Endothelial cell (in vitro differentiated cells): ENCODE measurements around the gene UTF1. TPM values are rescaled to one million over a fixed set of nuclear protein-coding genes. Genes with fewer than 3 reads are reported as not detected.

Experiments
- DNase-seq: peaks from one replicate; pipeline ENCODE4 v3.0.0; 2021; ENCODE audit warnings: low spot score
- H3K27ac Mint-ChIP-seq: one replicate; pipeline ENCODE4 v1.8.0; 2021; ENCODE audit warnings: mixed read lengths, inconsistent platforms; ENCODE audit not compliant: unreplicated experiment
- H3K27me3 Mint-ChIP-seq: one replicate; pipeline ENCODE4 v1.8.0; 2021; ENCODE audit warnings: mild to moderate bottlenecking, moderate library complexity, mixed read lengths, inconsistent platforms; ENCODE audit not compliant: unreplicated experiment
- H3K36me3 Mint-ChIP-seq: one replicate; pipeline ENCODE4 v1.8.0; 2021; ENCODE audit warnings: mild to moderate bottlenecking, low read depth, mixed read lengths, inconsistent platforms; ENCODE audit not compliant: unreplicated experiment
- H3K4me1 Mint-ChIP-seq: one replicate; pipeline ENCODE4 v1.8.0; 2021; ENCODE audit warnings: mild to moderate bottlenecking, mixed read lengths, inconsistent platforms; ENCODE audit not compliant: unreplicated experiment
- H3K4me3 Mint-ChIP-seq: one replicate; pipeline ENCODE4 v1.8.0; 2021; ENCODE audit warnings: mild to moderate bottlenecking, mixed read lengths, inconsistent platforms; ENCODE audit not compliant: unreplicated experiment
- H3K9me3 Mint-ChIP-seq: one replicate; pipeline ENCODE4 v1.8.0; 2021; ENCODE audit warnings: mixed read lengths, inconsistent platforms; ENCODE audit not compliant: unreplicated experiment
- CTCF ChIP-seq: fragments of 200-600 bp; sonication (generic); IDR thresholded peaks from one replicate; pipeline ENCODE4 v1.5.0; 2021; ENCODE audit warnings: antibody characterized with exemption; ENCODE audit not compliant: unreplicated experiment
- total RNA-seq: library from RNA; stranded (reverse); fragmentation: NEBNext Ultra II Directional; extraction: Animal tissue kit (Norgen Biotek cat#: 25700); gene quantifications from one replicate; pipeline ENCODE4 v1.2.1, GENCODE V29; 2021; ENCODE audit not compliant: unreplicated experiment

UTF1 gene
- total RNA-seq, 1 donor from 2014 or later = 0.38 TPM

- H3K27me3 Mint-ChIP-seq = peaks cover 10% of the 10 kb centered on the region
- peaks cover 3% of the 10 kb centered on the region for H3K36me3 Mint-ChIP-seq
These were observed 10.0 kb downstream of the UTF1 start for GRCh38 chr10:133239990-133240389.

GRCh38 chr10:133241501-133242205, 11.6 kb downstream of the UTF1 start:
- peaks cover 10% of the 10 kb centered on the region for H3K27me3 Mint-ChIP-seq
- H3K9me3 Mint-ChIP-seq = no peaks in the 10 kb centered on the region
- TF ChIP-seq CTCF = no peak
- no peak overlapping the region for H3K27ac Mint-ChIP-seq
- peaks cover 3% of the 10 kb centered on the region for H3K36me3 Mint-ChIP-seq
- DNase-seq = no peak
- H3K4me1 Mint-ChIP-seq = no peaks in the 10 kb centered on the region
- no peak overlapping the region for H3K4me3 Mint-ChIP-seq

More at GRCh38 chr10:133239990-133240389, 10.0 kb downstream of the UTF1 start:
- no peaks in the 10 kb centered on the region for H3K9me3 Mint-ChIP-seq
- H3K27ac Mint-ChIP-seq = no peak overlapping the region
- H3K4me1 Mint-ChIP-seq = no peaks in the 10 kb centered on the region
- DNase-seq = no peak
- TF ChIP-seq CTCF = no peak
- H3K4me3 Mint-ChIP-seq = no peak overlapping the region

GRCh38 chr10:133242611-133243356, 12.8 kb downstream of the UTF1 start:
- H3K9me3 Mint-ChIP-seq = no peaks in the 10 kb centered on the region
- H3K36me3 Mint-ChIP-seq = peaks cover 3% of the 10 kb centered on the region
- H3K4me1 Mint-ChIP-seq = no peaks in the 10 kb centered on the region
- H3K27me3 Mint-ChIP-seq = peaks cover 15% of the 10 kb centered on the region
- no peak for TF ChIP-seq CTCF
- H3K27ac Mint-ChIP-seq = no peak overlapping the region
- no peak overlapping the region for H3K4me3 Mint-ChIP-seq
- DNase-seq = no peak

- no peaks in the 10 kb centered on the region for H3K4me1 Mint-ChIP-seq
These were observed 13.6 kb downstream of the UTF1 start for GRCh38 chr10:133243593-133243992.

More at GRCh38 chr10:133243593-133243992, 13.6 kb downstream of the UTF1 start:
- no peak for DNase-seq
- TF ChIP-seq CTCF = no peak
- H3K27ac Mint-ChIP-seq = no peak overlapping the region
- H3K36me3 Mint-ChIP-seq = peaks cover 1% of the 10 kb centered on the region
- H3K27me3 Mint-ChIP-seq = peaks cover 13% of the 10 kb centered on the region
- no peak overlapping the region for H3K4me3 Mint-ChIP-seq
- no peaks in the 10 kb centered on the region for H3K9me3 Mint-ChIP-seq
